OCI-LY1 (cell line): ENCODE results near the gene BAG5.

Source experiments
- H2AFZ ChIP-seq: fragments of 200-600 bp; sonication (generic), shearing (Covaris generic); 2 replicates; pipeline ENCODE4 v1.6.0; 2014; ENCODE audit warnings: antibody characterized with exemption, mild to moderate bottlenecking, low read length
- H3F3A ChIP-seq: fragments of 200-600 bp; sonication (generic), shearing (Covaris generic); 2 replicates; pipeline ENCODE4 v1.6.0; 2014; ENCODE audit warnings: mild to moderate bottlenecking, antibody characterized with exemption, low read length, moderate library complexity; ENCODE audit not compliant: insufficient read depth
- H3K27ac ChIP-seq: fragments of 200-600 bp; sonication (generic); 2 replicates; pipeline ENCODE4 v1.5.1; 2014; ENCODE audit warnings: low read length, mixed run types, mild to moderate bottlenecking, low read depth; ENCODE audit not compliant: poor library complexity, severe bottlenecking
- H3K27me3 ChIP-seq: fragments of 200-600 bp; sonication (generic); 2 replicates; pipeline ENCODE4 v1.6.0; 2014; ENCODE audit warnings: antibody characterized with exemption, mild to moderate bottlenecking, low read length, moderate library complexity; ENCODE audit not compliant: insufficient read depth
- H3K36me3 ChIP-seq: fragments of 200-600 bp; sonication (generic); 2 replicates; pipeline ENCODE4 v1.6.1; 2014; ENCODE audit warnings: mild to moderate bottlenecking, antibody characterized with exemption, low read length, moderate library complexity, mixed read lengths; ENCODE audit not compliant: insufficient read depth
- H3K4me1 ChIP-seq: fragments of 200-600 bp; sonication (generic); 2 replicates; pipeline ENCODE4 v1.5.1; 2014; ENCODE audit warnings: mild to moderate bottlenecking, low read length, moderate library complexity; ENCODE audit not compliant: insufficient read depth, severe bottlenecking
- H3K4me2 ChIP-seq: fragments of 200-600 bp; sonication (generic), shearing (Covaris generic); 2 replicates; pipeline ENCODE4 v1.6.1; 2014; ENCODE audit warnings: low read length
- H3K4me3 ChIP-seq: fragments of 200-600 bp; sonication (generic); 2 replicates; pipeline ENCODE4 v1.5.1; 2014; ENCODE audit warnings: low read length, low read depth, mild to moderate bottlenecking, mixed read lengths; ENCODE audit not compliant: poor library complexity, severe bottlenecking
- H3K79me2 ChIP-seq: fragments of 200-600 bp; shearing (Covaris generic); 2 replicates; pipeline ENCODE4 v1.6.1; 2016; ENCODE audit warnings: mixed run types, low read length, mixed read lengths; ENCODE audit not compliant: insufficient read depth
- H3K9ac ChIP-seq: fragments of 200-600 bp; sonication (generic), shearing (Covaris generic); 2 replicates; pipeline ENCODE4 v1.6.1; 2014; ENCODE audit warnings: mild to moderate bottlenecking, low read length, mixed read lengths
- H3K9me2 ChIP-seq: fragments of 200-600 bp; sonication (generic), shearing (Covaris generic); 2 replicates; pipeline ENCODE4 v1.6.1; 2014; ENCODE audit warnings: low read depth, mild to moderate bottlenecking, low read length, mixed read lengths
- H3K9me3 ChIP-seq: fragments of 200-600 bp; shearing (Covaris generic); 2 replicates; pipeline ENCODE4 v1.6.1; 2014; ENCODE audit warnings: low read length, mixed read lengths
- H4K20me1 ChIP-seq: fragments of 200-600 bp; sonication (generic), shearing (Covaris generic); 2 replicates; pipeline ENCODE4 v1.6.0; 2016; ENCODE audit warnings: mild to moderate bottlenecking, low read length; ENCODE audit not compliant: insufficient read depth
- EZH2 ChIP-seq: fragments of 200-600 bp; sonication (generic), shearing (Covaris generic); IDR thresholded peaks from 2 replicates; pipeline ENCODE4 v1.8.0; 2017; ENCODE audit warnings: borderline replicate concordance, mixed run types, mild to moderate bottlenecking, antibody characterized with exemption, low read length, moderate library complexity, mixed read lengths
- TF ChIP-seq, protein P1 (sequence below): fragments of 200-600 bp; sonication (generic), shearing (Covaris generic); IDR thresholded peaks from 2 replicates; pipeline ENCODE4 v1.5.1; 2017; ENCODE audit warnings: mild to moderate bottlenecking, antibody characterized with exemption, low read length, moderate library complexity, mixed read lengths

BAG5 gene

DNA sequence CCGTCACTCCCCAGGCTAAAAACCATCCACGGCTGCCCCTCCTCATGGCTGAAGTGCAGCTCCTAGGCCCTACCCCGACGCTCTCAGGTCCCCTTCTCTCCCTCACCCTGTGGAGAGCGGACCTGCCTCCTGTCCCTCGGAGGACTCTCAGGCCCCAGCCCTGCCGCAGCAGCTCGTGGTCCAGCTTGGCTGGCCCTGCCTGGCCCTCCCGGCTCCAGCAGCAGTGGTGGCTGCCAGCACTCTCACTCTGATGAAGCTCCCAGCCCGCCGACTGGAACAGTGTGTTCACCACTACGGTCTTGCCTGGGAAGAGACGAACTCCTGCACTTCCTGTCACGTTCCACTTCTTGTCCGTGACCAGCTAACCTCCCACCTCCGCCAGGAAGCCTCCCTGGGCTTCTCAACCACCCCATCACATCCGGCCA, 11.1 kb downstream of the BAG5 start:
- Histone ChIP-seq H3K36me3 (no peaks in the 10 kb centered on the region), H3K27me3 (no peaks in the 10 kb centered on the region), H3K27ac (no peak overlapping the region), H2AFZ (no peak overlapping the region), H3K9me3 (no peaks in the 10 kb centered on the region), H3K9ac (no peak overlapping the region), H4K20me1 (no peaks in the 10 kb centered on the region), H3K79me2 (no peaks in the 10 kb centered on the region), H3F3A (no peaks in the 10 kb centered on the region), H3K4me3 (no peak overlapping the region), H3K4me2 (no peak overlapping the region), H3K4me1 (no peaks in the 10 kb centered on the region), H3K9me2 (no peaks in the 10 kb centered on the region)
- TF ChIP-seq EZH2 = no peak
- TF ChIP-seq, protein P1, sequence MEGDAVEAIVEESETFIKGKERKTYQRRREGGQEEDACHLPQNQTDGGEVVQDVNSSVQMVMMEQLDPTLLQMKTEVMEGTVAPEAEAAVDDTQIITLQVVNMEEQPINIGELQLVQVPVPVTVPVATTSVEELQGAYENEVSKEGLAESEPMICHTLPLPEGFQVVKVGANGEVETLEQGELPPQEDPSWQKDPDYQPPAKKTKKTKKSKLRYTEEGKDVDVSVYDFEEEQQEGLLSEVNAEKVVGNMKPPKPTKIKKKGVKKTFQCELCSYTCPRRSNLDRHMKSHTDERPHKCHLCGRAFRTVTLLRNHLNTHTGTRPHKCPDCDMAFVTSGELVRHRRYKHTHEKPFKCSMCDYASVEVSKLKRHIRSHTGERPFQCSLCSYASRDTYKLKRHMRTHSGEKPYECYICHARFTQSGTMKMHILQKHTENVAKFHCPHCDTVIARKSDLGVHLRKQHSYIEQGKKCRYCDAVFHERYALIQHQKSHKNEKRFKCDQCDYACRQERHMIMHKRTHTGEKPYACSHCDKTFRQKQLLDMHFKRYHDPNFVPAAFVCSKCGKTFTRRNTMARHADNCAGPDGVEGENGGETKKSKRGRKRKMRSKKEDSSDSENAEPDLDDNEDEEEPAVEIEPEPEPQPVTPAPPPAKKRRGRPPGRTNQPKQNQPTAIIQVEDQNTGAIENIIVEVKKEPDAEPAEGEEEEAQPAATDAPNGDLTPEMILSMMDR = no peak

DNA sequence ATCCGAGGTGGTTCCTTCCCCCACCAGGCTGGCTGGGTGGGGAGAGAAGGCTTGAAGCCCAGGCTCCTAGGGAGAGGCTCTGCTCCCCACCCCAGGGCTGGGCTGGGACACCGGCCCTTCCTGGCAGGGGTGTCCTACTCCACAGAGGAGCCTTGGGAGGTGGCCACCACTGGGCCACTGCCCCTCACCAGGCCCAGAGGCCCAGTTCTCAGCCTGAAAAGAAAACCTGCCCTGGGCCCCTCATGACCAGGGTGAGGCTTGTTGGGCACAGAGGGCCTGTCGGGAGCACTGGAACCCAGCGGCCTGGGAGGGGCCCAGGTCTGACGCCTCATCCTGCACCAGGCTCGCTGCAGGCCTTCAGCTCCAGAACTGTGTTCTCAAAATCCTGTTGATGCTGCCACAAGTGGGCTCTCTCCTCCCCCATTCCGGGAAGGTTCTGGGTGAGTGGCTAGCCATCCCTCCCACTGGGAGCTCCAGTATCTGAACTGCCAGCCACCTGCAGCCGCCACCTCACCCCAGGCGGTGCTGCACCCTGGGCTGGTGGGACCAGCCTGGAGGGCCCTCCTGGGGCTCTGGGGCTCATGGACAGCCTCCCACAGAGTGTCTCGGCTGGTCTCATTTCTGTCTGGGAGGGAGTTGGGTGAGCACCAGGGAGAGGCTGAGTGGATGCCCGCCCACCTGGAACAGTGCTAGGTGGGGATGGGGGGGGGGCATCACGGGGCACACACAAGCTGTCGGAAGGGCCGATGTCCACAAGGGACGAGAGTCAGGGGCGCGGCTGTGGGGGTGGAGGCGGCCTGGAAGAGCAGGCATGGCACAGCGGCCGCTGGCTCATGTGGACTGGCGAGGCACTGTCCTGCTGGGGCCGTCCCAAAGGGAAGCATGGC, 11.8 kb downstream of the BAG5 start:
- no peaks in the 10 kb centered on the region for H3K36me3 ChIP-seq
- H3K9ac ChIP-seq = no peak overlapping the region
- no peak overlapping the region for H2AFZ ChIP-seq
- no peak overlapping the region for H3K4me3 ChIP-seq
- H3F3A ChIP-seq = no peaks in the 10 kb centered on the region
- no peaks in the 10 kb centered on the region for H3K9me3 ChIP-seq
- H3K9me2 ChIP-seq = no peaks in the 10 kb centered on the region
- TF ChIP-seq EZH2 = no peak
- TF ChIP-seq, protein P1 = no peak
- H3K27ac ChIP-seq = no peak overlapping the region
- no peaks in the 10 kb centered on the region for H3K79me2 ChIP-seq
- H4K20me1 ChIP-seq = no peaks in the 10 kb centered on the region
- H3K4me2 ChIP-seq = no peak overlapping the region
- no peaks in the 10 kb centered on the region for H3K4me1 ChIP-seq
- no peaks in the 10 kb centered on the region for H3K27me3 ChIP-seq

GRCh38 chr14:103549361-103550311, 12.8 kb downstream of the BAG5 start:
- Histone ChIP-seq H3K4me1 (no peaks in the 10 kb centered on the region), H3K9me3 (no peaks in the 10 kb centered on the region), H3K27me3 (no peaks in the 10 kb centered on the region), H3F3A (no peaks in the 10 kb centered on the region), H2AFZ (no peak overlapping the region), H3K4me3 (no peak overlapping the region), H3K9ac (no peak overlapping the region), H3K9me2 (no peaks in the 10 kb centered on the region), H3K4me2 (no peak overlapping the region), H3K36me3 (no peaks in the 10 kb centered on the region), H3K27ac (no peak overlapping the region), H3K79me2 (no peaks in the 10 kb centered on the region), H4K20me1 (no peaks in the 10 kb centered on the region)
- TF ChIP-seq, protein P1 = no peak
- no peak for TF ChIP-seq EZH2
